Putamen (tissue), 1 donor: ENCODE results near the gene RFX2.
A peak's percentile ranks its signal among the peaks of the same experiment; 100 is the strongest.
"Not testable (repeated sequence)": the region's sequence is repeated elsewhere in the genome, so short reads cannot be mapped to it uniquely, and the experiment has no call there.

Source experiments
- DNase-seq: peaks from one replicate; pipeline ENCODE4 v3.0.0-alpha.2; 2016; ENCODE audit warnings: low spot score

The RFX2 gene

GRCh38 chr19:6074709-6075403 is 35.4 kb downstream of the RFX2 start:
- no peak for DNase-seq

DNA sequence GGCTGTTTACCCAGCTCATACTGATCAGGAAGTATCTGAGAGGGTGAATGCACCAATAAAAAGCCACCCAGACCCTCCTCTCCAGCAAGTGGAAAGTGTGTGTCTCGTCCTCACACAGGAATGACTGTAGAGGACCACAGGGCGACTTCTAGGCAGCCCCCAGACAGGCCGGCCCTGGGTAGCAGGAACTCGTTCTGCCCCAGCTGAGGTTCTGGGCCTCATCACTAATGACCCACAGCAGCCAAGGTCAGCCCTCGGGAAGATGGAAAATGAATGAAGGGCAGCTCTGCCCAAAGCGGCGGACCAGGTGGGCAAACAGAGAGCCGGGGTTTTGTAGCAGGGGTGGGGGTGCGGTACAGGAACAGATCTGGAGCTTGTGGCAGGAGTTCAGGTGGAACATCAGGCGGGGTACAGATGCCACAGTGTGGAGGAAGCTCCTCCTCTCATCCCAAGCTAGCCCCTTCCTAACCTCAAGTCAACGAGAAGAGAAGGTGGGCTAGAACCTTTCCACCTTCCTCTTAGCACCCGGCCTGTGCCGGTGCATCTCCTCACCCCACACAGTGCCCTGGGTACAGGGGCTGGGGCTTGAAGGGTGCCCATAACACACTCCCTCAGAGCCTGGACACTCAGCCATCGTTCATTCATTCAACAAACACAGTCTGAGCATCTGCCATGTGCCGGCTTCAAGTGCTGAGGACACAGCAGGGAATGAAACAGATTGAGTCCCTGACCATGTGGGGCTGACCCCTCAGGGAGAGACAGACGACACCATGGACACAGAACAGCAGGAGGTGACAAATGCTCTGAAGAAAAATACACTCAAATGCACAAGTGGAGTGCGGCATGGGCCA is 36.2 kb downstream of the RFX2 start:
- no peak for DNase-seq

DNA sequence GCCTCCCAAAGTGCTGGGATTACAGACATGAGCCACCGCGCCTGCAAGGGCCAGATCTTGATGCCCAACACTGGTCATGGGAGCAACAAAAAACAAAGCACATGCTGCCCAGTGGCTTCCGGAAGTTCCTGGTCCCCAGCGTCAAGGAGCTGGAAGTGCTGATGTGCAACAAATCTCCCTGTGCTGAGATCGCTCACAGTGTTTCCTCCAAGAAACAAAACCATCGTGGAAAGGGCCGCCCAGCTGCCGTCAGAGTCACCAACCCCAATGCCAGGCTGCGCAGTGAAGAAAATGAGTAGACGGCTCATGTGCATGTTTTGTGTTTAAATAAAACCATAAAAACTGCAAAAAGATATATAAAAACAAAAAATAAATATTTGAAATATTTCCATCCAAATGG is 37.1 kb downstream of the RFX2 start:
- not testable (repeated sequence) for DNase-seq

DNA sequence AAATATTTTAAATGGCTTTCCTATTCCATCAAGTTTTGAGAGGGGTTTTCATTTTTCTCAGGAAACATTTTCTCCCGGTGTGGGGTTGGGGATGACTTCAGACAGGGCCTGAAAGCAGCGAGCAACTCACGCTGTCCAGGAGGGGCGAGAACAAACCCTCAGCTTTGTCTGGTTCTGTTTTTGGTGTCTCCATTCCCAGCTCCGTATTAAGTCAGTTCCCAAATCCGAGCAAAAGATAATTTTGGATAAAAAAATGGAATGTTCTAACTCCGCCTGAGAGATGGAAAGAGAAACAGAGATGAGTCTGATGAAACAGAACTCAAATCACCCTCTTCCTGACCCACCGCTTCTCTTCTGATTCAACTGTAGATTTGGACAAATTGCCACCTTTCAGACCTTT is 38.4 kb downstream of the RFX2 start:
- DNase-seq, result no peak

GRCh38 chr19:6070720-6071485 is 39.4 kb downstream of the RFX2 start:
- DNase-seq, result no peak

GRCh38 chr19:6070207-6070681 is 40.1 kb downstream of the RFX2 start:
- DNase-seq, result no peak

- DNase-seq, result no peak
Measured at GRCh38 chr19:6069268-6069791, 41.0 kb downstream of the RFX2 start.

GRCh38 chr19:6068711-6069110 is 41.6 kb downstream of the RFX2 start:
- no peak for DNase-seq

GRCh38 chr19:6067975-6068374 is 42.3 kb downstream of the RFX2 start:
- DNase-seq, result no peak

DNA sequence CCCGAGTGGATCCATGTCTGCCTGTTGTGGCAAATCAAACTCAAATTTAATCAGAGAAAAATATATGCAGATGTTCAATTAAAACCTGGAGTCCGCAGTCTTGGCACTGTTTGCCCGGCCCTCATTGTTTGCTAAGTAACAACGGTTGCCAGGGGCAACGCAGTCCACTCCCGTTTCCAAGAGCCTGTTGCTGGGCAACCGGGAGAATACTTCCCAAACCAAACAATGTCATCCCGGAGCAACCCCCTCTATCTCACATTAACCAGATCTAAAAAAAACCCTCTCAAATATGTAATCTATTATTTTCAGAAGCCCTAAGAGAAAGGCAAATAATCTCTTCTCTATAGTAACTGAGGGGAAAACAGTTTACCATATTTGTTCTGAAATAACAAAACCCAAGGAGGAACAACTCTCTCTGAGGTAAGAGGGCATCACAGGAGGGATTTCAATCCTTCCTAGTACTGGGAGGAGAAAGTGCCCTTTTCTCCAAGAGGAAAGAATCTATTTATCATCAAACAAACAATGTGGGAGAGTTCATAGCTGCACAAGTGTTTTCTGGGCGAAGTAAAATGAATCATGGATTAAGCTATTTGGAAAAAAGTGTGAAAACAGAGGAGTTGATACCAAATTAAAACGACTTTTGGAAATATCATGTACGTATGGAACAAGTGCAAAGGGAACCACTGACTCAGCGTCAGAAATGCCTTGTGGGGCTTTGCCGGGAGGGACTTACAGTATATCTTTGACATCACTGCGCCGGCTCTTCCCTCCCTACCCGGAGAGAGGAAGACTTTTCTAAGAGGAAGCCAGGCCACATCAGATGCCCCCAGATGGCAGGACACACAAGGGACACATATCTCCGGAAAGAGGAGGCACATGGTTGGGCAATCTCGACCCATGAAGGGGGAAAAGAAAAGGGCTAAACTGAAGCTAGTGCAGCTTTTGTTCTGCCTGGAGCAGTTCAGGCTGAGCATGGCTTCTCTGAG is 43.3 kb downstream of the RFX2 start:
- peak; percentile 66 for DNase-seq

DNA sequence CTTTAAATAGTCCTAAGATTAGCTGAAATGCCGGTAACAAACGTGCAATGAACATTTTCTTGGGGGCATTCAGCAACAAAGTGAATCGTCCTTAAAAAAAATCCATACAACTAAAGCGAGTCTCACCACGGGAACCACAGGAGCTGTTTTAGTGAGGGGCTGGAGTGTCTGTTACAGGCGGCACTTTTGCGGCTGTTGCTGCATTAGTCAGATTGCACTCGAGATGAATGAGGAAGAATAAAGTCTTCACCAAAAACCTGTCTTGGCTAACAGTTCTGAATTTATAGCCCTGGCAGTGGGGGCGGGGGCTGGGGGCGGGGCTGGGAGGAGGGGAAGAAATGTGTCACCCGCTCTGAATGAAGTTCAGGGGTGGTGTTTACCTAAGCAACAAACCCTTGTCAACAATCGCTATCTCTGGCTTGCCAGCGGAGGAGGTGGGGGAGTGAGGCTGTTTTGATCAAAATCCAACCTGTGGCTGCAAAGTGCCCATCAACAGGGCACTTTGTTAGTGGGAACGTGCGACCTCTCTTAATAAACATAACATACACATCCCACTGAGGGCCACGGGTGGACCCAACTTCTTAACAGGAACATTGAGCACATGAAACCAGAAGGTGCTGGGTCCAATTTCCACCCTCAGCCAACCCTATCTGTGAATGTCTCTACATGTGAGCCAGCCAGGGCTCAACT is 44.5 kb downstream of the RFX2 start:
- DNase-seq, result no peak

GRCh38 chr19:6064336-6065073 is 45.8 kb downstream of the RFX2 start:
- no peak for DNase-seq

DNA sequence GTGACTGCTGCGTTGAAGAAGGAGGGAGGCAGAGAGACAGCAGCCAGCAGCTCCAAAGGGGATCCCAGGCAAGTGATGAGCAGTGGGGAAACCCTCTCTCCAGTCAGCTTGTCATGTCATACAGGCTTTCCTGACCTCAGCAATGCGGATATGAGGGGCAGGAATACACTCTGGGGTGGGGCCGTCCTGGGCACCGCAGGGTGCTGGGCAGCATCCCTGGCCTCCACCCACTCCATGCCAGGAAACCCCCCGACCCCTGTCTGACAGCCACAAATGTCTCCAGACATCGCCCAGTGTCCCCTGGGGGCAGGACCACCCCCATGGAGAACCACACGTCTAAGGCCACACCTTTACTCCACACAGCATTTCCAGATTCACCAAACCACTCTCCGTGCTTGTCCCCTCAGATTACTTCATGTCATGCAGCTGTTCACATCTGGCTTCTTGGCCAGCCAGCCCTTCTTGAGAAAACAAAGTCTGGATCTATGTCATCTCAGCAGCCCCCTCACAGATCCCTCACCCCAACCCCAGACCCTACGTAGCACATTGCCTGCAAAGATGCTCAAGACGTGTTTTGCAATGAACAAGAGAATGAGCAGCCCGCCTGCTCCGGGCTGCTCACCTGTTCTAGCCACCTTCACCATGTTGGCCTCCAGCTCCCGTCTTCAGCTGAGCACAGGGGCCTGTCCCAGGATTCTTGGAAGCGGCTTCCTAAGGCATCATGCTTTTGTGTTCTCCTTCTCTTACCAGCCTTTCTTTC is 46.5 kb downstream of the RFX2 start:
- DNase-seq, result no peak

- no peak for DNase-seq
Measured at GRCh38 chr19:6062961-6063575, 47.2 kb downstream of the RFX2 start.

- DNase-seq, result no peak
Measured at GRCh38 chr19:6062274-6062673, 48.0 kb downstream of the RFX2 start.

DNA sequence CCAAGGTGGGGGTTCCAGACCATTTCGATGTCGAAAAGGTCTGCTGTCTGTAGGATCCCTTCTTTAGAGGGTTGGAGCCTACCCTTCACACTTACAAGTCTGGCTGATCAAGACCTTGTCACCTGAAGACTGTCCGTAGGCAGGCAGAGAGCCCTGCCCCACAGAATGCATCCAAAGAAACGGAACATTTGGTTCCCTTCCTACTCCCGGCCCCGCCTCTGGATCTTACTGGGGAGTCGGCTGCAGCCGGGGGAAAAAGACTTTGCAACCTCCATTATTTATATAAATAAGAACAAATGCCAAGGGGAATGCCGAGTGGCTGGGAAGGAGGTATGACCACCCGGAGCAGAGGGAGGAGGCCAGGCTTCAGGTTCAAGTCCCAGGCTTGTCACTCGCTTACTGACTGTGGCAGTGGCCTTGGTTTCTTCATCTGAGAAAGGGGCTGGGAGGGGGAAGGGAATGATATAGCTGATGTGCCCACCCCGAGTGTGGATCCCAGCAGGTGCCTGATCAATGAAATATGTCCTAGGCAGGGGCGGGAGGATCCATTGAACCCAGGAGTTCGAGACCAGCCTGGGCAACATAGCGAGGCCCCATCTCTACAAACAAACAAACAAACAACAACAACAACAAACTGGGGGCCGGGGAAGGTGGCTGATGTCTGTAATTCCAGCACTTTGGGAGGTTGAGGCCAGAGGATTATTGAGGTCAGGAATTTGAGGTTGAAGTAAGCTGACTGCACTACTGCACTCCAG is 48.7 kb downstream of the RFX2 start:
- DNase-seq, result no peak

GRCh38 chr19:6060600-6061375 is 49.5 kb downstream of the RFX2 start:
- no peak for DNase-seq
